ENCODE measurements around the gene SLX4IP. TPM values are rescaled to one million over a fixed set of nuclear protein-coding genes. Genes with fewer than 3 reads are reported as not detected.
"Not testable (repeated sequence)": the region's sequence is repeated elsewhere in the genome, so short reads cannot be mapped to it uniquely, and the experiment has no call there.

Gene SLX4IP
- polyA plus RNA-seq, 12 donors = 3.6 to 8.8 (median 5.2) TPM; not detected in 1

GRCh38 chr20:10603971-10604864 lies 169.1 kb downstream of the SLX4IP start:
- DNase-seq = no peak

GRCh38 chr20:10604865-10605440 lies 169.8 kb downstream of the SLX4IP start:
- no peak for DNase-seq

GRCh38 chr20:10605547-10606195 lies 170.6 kb downstream of the SLX4IP start:
- no peak for DNase-seq

- peak; percentile 79 for DNase-seq
Observed at GRCh38 chr20:10609276-10609675, 174.2 kb downstream of the SLX4IP start.

- no peak for DNase-seq
Observed at GRCh38 chr20:10609770-10610169, 174.7 kb downstream of the SLX4IP start.

GRCh38 chr20:10610251-10610650 lies 175.1 kb downstream of the SLX4IP start:
- DNase-seq = no peak

- no peak for DNase-seq
Observed at GRCh38 chr20:10611357-10611756, 176.3 kb downstream of the SLX4IP start.

- not testable (repeated sequence) for DNase-seq
Observed at GRCh38 chr20:10613426-10613825, 178.3 kb downstream of the SLX4IP start.

- DNase-seq = no peak
Observed at GRCh38 chr20:10613911-10614310, 178.8 kb downstream of the SLX4IP start.

GRCh38 chr20:10616212-10616611 lies 181.1 kb downstream of the SLX4IP start:
- no peak for DNase-seq

GRCh38 chr20:10617549-10618133 lies 182.5 kb downstream of the SLX4IP start:
- DNase-seq = not testable (repeated sequence)

GRCh38 chr20:10618611-10619245 lies 183.6 kb downstream of the SLX4IP start:
- no peak for DNase-seq

GRCh38 chr20:10619427-10619826 lies 184.3 kb downstream of the SLX4IP start:
- no peak for DNase-seq

GRCh38 chr20:10621149-10621548 lies 186.0 kb downstream of the SLX4IP start:
- DNase-seq = no peak

- DNase-seq = peak; percentile 81
Observed at GRCh38 chr20:10622657-10623418, 187.7 kb downstream of the SLX4IP start.

GRCh38 chr20:10625641-10626040 lies 190.5 kb downstream of the SLX4IP start:
- no peak for DNase-seq

- DNase-seq = no peak
Observed at GRCh38 chr20:10626896-10627295, 191.8 kb downstream of the SLX4IP start.

- no peak for DNase-seq
Observed at GRCh38 chr20:10629946-10630650, 195.0 kb downstream of the SLX4IP start.

- no peak for DNase-seq
Observed at GRCh38 chr20:10631126-10631525, 196.0 kb downstream of the SLX4IP start.

Data from muscle of arm (tissue), 12 donors.